A673 (cell line): ENCODE data around the gene SP2.

Experiments
- EZH2 ChIP-seq: fragments of 200-600 bp; sonication (generic); IDR thresholded peaks from 2 replicates; pipeline ENCODE4 v1.6.1; 2017; ENCODE audit warnings: borderline replicate concordance, low read depth, mild to moderate bottlenecking, mixed read lengths, antibody characterized with exemption, low read length; ENCODE audit not compliant: poor library complexity, severe bottlenecking
- TF ChIP-seq, protein P1 (sequence below): fragments of 300-800, 200-600 bp; sonication (generic); conservative IDR thresholded peaks from 2 replicates; pipeline ENCODE4 v1.5.1; 2017; ENCODE audit warnings: low read depth, mild to moderate bottlenecking, antibody characterized with exemption, low read length, moderate library complexity, mixed read lengths

GRCh38 chr17:47884905-47885730 lies 10.9 kb upstream of the SP2 start:
- TF ChIP-seq, protein P1, sequence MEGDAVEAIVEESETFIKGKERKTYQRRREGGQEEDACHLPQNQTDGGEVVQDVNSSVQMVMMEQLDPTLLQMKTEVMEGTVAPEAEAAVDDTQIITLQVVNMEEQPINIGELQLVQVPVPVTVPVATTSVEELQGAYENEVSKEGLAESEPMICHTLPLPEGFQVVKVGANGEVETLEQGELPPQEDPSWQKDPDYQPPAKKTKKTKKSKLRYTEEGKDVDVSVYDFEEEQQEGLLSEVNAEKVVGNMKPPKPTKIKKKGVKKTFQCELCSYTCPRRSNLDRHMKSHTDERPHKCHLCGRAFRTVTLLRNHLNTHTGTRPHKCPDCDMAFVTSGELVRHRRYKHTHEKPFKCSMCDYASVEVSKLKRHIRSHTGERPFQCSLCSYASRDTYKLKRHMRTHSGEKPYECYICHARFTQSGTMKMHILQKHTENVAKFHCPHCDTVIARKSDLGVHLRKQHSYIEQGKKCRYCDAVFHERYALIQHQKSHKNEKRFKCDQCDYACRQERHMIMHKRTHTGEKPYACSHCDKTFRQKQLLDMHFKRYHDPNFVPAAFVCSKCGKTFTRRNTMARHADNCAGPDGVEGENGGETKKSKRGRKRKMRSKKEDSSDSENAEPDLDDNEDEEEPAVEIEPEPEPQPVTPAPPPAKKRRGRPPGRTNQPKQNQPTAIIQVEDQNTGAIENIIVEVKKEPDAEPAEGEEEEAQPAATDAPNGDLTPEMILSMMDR: no peak
- TF ChIP-seq EZH2: no peak
